Mesenchymal stem cell (in vitro differentiated cells and primary cell): ENCODE measurements around the gene SYNPR.

ENCODE experiments used
- DNase-seq: peaks from one replicate; pipeline ENCODE4 v3.0.0-alpha.2; 2013
- H2AFZ ChIP-seq: one replicate; pipeline ENCODE4 v1.6.1; 2013; ENCODE audit warnings: low read depth, mild to moderate bottlenecking, control low read depth, inconsistent platforms, low read length, moderate library complexity
- H2AK5ac ChIP-seq: 2 replicates; pipeline ENCODE4 v1.6.1; 2013; ENCODE audit warnings: low read length, moderate library complexity, mild to moderate bottlenecking, inconsistent platforms; ENCODE audit not compliant: severe bottlenecking
- H2BK120ac ChIP-seq: one replicate; pipeline ENCODE4 v1.6.1; 2013; ENCODE audit warnings: low read depth, mild to moderate bottlenecking, inconsistent platforms, low read length, moderate library complexity
- H2BK12ac ChIP-seq, 2 experiments: one replicate each; pipeline ENCODE4 v1.6.1; 2013; ENCODE audit warnings: inconsistent platforms in 2 of 2, low read length in 2 of 2, mild to moderate bottlenecking in 2 of 2, moderate library complexity in 2 of 2, control low read depth in 1 of 2
- H2BK15ac ChIP-seq: one replicate; pipeline ENCODE4 v1.6.1; 2013; ENCODE audit warnings: mild to moderate bottlenecking, low read depth, inconsistent platforms; ENCODE audit not compliant: poor library complexity, severe bottlenecking
- H2BK5ac ChIP-seq: 2 replicates; pipeline ENCODE4 v1.6.1; 2013; ENCODE audit warnings: low read depth, mild to moderate bottlenecking, low read length, control low read depth, inconsistent platforms; ENCODE audit not compliant: poor library complexity, severe bottlenecking
- H3K14ac ChIP-seq, 2 experiments: one replicate each; pipeline ENCODE4 v1.6.1; 2013; ENCODE audit warnings: inconsistent platforms in 2 of 2, low read length in 2 of 2, control low read depth in 1 of 2, mild to moderate bottlenecking in 1 of 2, moderate library complexity in 1 of 2
- H3K18ac ChIP-seq, 2 experiments: one replicate each; pipeline ENCODE4 v1.6.1; 2013; ENCODE audit warnings: inconsistent platforms in 2 of 2, low read length in 2 of 2, control low read depth in 1 of 2, low read depth in 1 of 2, mild to moderate bottlenecking in 1 of 2
- H3K23ac ChIP-seq, 2 experiments: one replicate each; pipeline ENCODE4 v1.6.1; 2013; ENCODE audit warnings: inconsistent platforms in 2 of 2, low read length in 2 of 2, mild to moderate bottlenecking in 2 of 2, moderate library complexity in 2 of 2, control low read depth in 1 of 2
- H3K27ac ChIP-seq: 2 replicates; pipeline ENCODE4 v1.5.1; 2013; ENCODE audit warnings: mild to moderate bottlenecking, moderate library complexity, low read length, control low read depth, inconsistent platforms; ENCODE audit not compliant: poor library complexity, severe bottlenecking
- H3K27me3 ChIP-seq, 2 experiments: 2 replicates each; pipeline versions ENCODE4 v1.6.1 to v1.7.0; 2013; ENCODE audit warnings: low read length in 2 of 2, mild to moderate bottlenecking in 2 of 2, moderate library complexity in 2 of 2, control low read depth in 1 of 2, inconsistent platforms in 1 of 2; ENCODE audit not compliant: control insufficient read depth in 1 of 2, insufficient read depth in 1 of 2
- H3K36me3 ChIP-seq, 2 experiments: 2 replicates each; pipeline versions ENCODE4 v1.6.1 to v1.7.0; 2013; ENCODE audit warnings: low read length in 2 of 2, control low read depth in 1 of 2, inconsistent platforms in 1 of 2, low read depth in 1 of 2, mild to moderate bottlenecking in 1 of 2; ENCODE audit not compliant: insufficient read depth in 2 of 2, control insufficient read depth in 1 of 2
- H3K4ac ChIP-seq, 2 experiments: one replicate each; pipeline ENCODE4 v1.6.1; 2013; ENCODE audit warnings: inconsistent platforms in 2 of 2, low read length in 2 of 2, mild to moderate bottlenecking in 2 of 2, moderate library complexity in 2 of 2, control low read depth in 1 of 2, low read depth in 1 of 2
- H3K4me1 ChIP-seq: 2 replicates; pipeline ENCODE4 v1.6.1; 2013; ENCODE audit warnings: low read depth, low read length, control low read depth; ENCODE audit not compliant: control insufficient read depth, insufficient read depth
- H3K4me2 ChIP-seq: 2 replicates; pipeline ENCODE4 v1.6.1; 2013; ENCODE audit warnings: low read length, mild to moderate bottlenecking, inconsistent platforms; ENCODE audit not compliant: poor library complexity, severe bottlenecking
- H3K4me3 ChIP-seq, 2 experiments: 2 replicates each; pipeline versions ENCODE4 v1.5.1 to v1.7.0; 2013; ENCODE audit warnings: low read length in 2 of 2, mild to moderate bottlenecking in 2 of 2, control low read depth in 1 of 2, low read depth in 1 of 2; ENCODE audit not compliant: insufficient read depth in 1 of 2
- H3K79me1 ChIP-seq: replicated peaks from 2 replicates; pipeline ENCODE4 v1.6.1; 2013; ENCODE audit warnings: mild to moderate bottlenecking, control low read depth, low read length, inconsistent platforms; ENCODE audit not compliant: poor library complexity, severe bottlenecking
- H3K9ac ChIP-seq: 2 replicates; pipeline ENCODE4 v1.7.0; 2013; ENCODE audit warnings: mild to moderate bottlenecking, low read length, moderate library complexity
- H3K9me3 ChIP-seq: 2 replicates; pipeline ENCODE4 v1.7.0; 2013; ENCODE audit warnings: mild to moderate bottlenecking, low read length; ENCODE audit not compliant: control insufficient read depth
- H4K8ac ChIP-seq: one replicate; pipeline ENCODE4 v1.6.1; 2013; ENCODE audit warnings: inconsistent platforms, mild to moderate bottlenecking, low read length, moderate library complexity
- H4K91ac ChIP-seq: one replicate; pipeline ENCODE4 v1.6.1; 2013; ENCODE audit warnings: mild to moderate bottlenecking, low read length, inconsistent platforms
- WGBS: methylation state at CpG from one replicate; pipeline ENCODE4 v1.1.7; 2013; ENCODE audit warnings: mixed read lengths; 5-methylcytosine and 5-hydroxymethylcytosine counted together

Gene SYNPR

GRCh38 chr3:63576846-63577245 is 298.7 kb downstream of the SYNPR start:
- Histone ChIP-seq H2BK12ac (no peak overlapping the region), H3K79me1 (no peaks in the 10 kb centered on the region), H3K27ac (no peak overlapping the region), H2BK120ac (no peak overlapping the region), H3K4me2 (no peak overlapping the region), H2AFZ (no peak overlapping the region), H3K18ac (no peak overlapping the region), H4K91ac (no peak overlapping the region), H2BK15ac (no peak overlapping the region), H3K14ac (no peak overlapping the region), H4K8ac (no peak overlapping the region), H2BK5ac (no peak overlapping the region), H3K4me3 (no peak overlapping the region), H3K4ac (no peak overlapping the region), H2AK5ac (no peak overlapping the region), H3K9ac (no peak overlapping the region), H3K27me3 (no peaks in the 10 kb centered on the region), H3K36me3 (no peaks in the 10 kb centered on the region), H3K9me3 (no peaks in the 10 kb centered on the region), H3K23ac (no peak overlapping the region), H3K4me1 (no peaks in the 10 kb centered on the region)
- 93% methylated on average over 1 of the region's 2 CpGs for WGBS
- no peak for DNase-seq

- Histone ChIP-seq H3K23ac (no peak overlapping the region), H2AK5ac (no peak overlapping the region), H2BK120ac (no peak overlapping the region), H2BK5ac (no peak overlapping the region), H3K14ac (no peak overlapping the region), H2AFZ (no peak overlapping the region), H3K27me3 (no peaks in the 10 kb centered on the region), H3K4me1 (no peaks in the 10 kb centered on the region), H3K79me1 (no peaks in the 10 kb centered on the region), H4K8ac (no peak overlapping the region), H3K4me2 (no peak overlapping the region), H4K91ac (no peak overlapping the region), H3K18ac (no peak overlapping the region), H3K9me3 (no peaks in the 10 kb centered on the region), H3K4ac (no peak overlapping the region), H3K4me3 (no peak overlapping the region), H3K9ac (no peak overlapping the region), H3K36me3 (no peaks in the 10 kb centered on the region), H2BK12ac (no peak overlapping the region), H3K27ac (no peak overlapping the region), H2BK15ac (no peak overlapping the region)
- DNase-seq: no peak
- WGBS: 40% methylated on average over 1 of the region's 2 CpGs
These were observed 300.8 kb downstream of the SYNPR start for GRCh38 chr3:63578858-63579257.

- no peak overlapping the region for H3K27ac ChIP-seq
These were observed 302.0 kb downstream of the SYNPR start for GRCh38 chr3:63580151-63580550.

GRCh38 chr3:63582943-63583500 is 304.9 kb downstream of the SYNPR start:
- Histone ChIP-seq H2AFZ (no peak overlapping the region), H2BK15ac (no peak overlapping the region), H2BK5ac (no peak overlapping the region), H3K9ac (no peak overlapping the region), H3K36me3 (no peaks in the 10 kb centered on the region), H2AK5ac (no peak overlapping the region), H3K14ac (no peak overlapping the region), H3K4me3 (no peak overlapping the region), H3K4me2 (no peak overlapping the region), H2BK12ac (no peak overlapping the region), H2BK120ac (no peak overlapping the region), H4K91ac (no peak overlapping the region), H3K18ac (no peak overlapping the region), H3K4ac (no peak overlapping the region), H4K8ac (no peak overlapping the region), H3K23ac (no peak overlapping the region), H3K79me1 (no peaks in the 10 kb centered on the region), H3K27ac (no peak overlapping the region), H3K4me1 (no peaks in the 10 kb centered on the region), H3K9me3 (no peaks in the 10 kb centered on the region), H3K27me3 (no peaks in the 10 kb centered on the region)
- DNase-seq: no peak
- WGBS: 74% methylated on average over 3 of the region's 3 CpGs

More at GRCh38 chr3:63580151-63580550, 302.0 kb downstream of the SYNPR start:
- Histone ChIP-seq H3K9me3 (no peaks in the 10 kb centered on the region), H3K18ac (no peak overlapping the region), H3K14ac (no peak overlapping the region), H3K4me2 (no peak overlapping the region), H3K4me3 (no peak overlapping the region), H3K4ac (no peak overlapping the region), H3K79me1 (no peaks in the 10 kb centered on the region), H3K36me3 (no peaks in the 10 kb centered on the region), H2AFZ (no peak overlapping the region), H4K91ac (no peak overlapping the region), H2BK5ac (no peak overlapping the region), H2BK12ac (no peak overlapping the region), H3K23ac (no peak overlapping the region), H2AK5ac (no peak overlapping the region), H3K9ac (no peak overlapping the region), H2BK15ac (no peak overlapping the region), H3K4me1 (no peaks in the 10 kb centered on the region), H3K27me3 (no peaks in the 10 kb centered on the region), H4K8ac (no peak overlapping the region), H2BK120ac (no peak overlapping the region)
- 60% methylated on average over 1 of the region's 2 CpGs for WGBS
- no peak for DNase-seq
